ENCODE data around the gene DNA2. TPM values are rescaled to one million over a fixed set of nuclear protein-coding genes. Genes with fewer than 3 reads are reported as not detected.

Gene DNA2
- polyA plus RNA-seq, 1 of the 3 experiments (the other 2 are of a cell fraction): 2.5 TPM

GRCh38 chr10:68434657-68435056 is 37.1 kb downstream of the DNA2 start:
- no peak overlapping the region for H3K4me2 ChIP-seq
- H3K9me3 ChIP-seq: no peaks in the 10 kb centered on the region
- no peak overlapping the region for H3K4me3 ChIP-seq (ENCODE audit: low read depth in 2 of 2, low read length in 1 of 2)
- H3K9me2 ChIP-seq: no peaks in the 10 kb centered on the region
- no peak overlapping the region for H3K27ac ChIP-seq (ENCODE audit: low read depth in 2 of 2, low read length in 1 of 2)
- H4K20me1 ChIP-seq (ENCODE audit: insufficient read depth): no peaks in the 10 kb centered on the region
- no peaks in the 10 kb centered on the region for H3K4me1 ChIP-seq (ENCODE audit: control insufficient read depth in 1 of 2, insufficient read depth in 2 of 2, low read depth in 1 of 2, low read length in 1 of 2)
- peaks cover 6% of the 10 kb centered on the region for H3F3A ChIP-seq (replicated peaks; ENCODE audit: insufficient read depth)
- no peaks in the 10 kb centered on the region for H3K79me2 ChIP-seq (ENCODE audit: insufficient read depth)
- ChIA-PET POLR2A (no interaction called here), CTCF (no interaction called here)
- TF ChIP-seq NFIC (IDR thresholded peaks at IDR 0.05; ENCODE audit: borderline replicate concordance) (no peak), EP300 (IDR thresholded peaks at IDR 0.05; ENCODE audit: borderline replicate concordance in 1 of 2, low read depth in 1 of 2, low read length in 1 of 2) (no peak), PBX3 (IDR thresholded peaks at IDR 0.05) (no peak), SIN3A (IDR thresholded peaks at IDR 0.05; ENCODE audit: borderline replicate concordance, low read depth, low read length) (no peak), EZH2phosphoT487 (IDR thresholded peaks at IDR 0.05; ENCODE audit: borderline replicate concordance, low read depth) (no peak), RFX5 (IDR thresholded peaks at IDR 0.05; ENCODE audit: low read length) (no peak), RCOR1 (IDR thresholded peaks at IDR 0.05; ENCODE audit: low read length) (no peak), ZBTB33 (IDR thresholded peaks at IDR 0.05; ENCODE audit: borderline replicate concordance, low read depth) (no peak), GABPA (IDR thresholded peaks at IDR 0.05; ENCODE audit: low read depth) (no peak), MEF2A (IDR thresholded peaks at IDR 0.05; ENCODE audit: borderline replicate concordance, low read depth) (no peak), RAD21 (IDR thresholded peaks at IDR 0.05; ENCODE audit: low read length) (no peak), IRF3 (IDR thresholded peaks at IDR 0.05; ENCODE audit: low read depth, low read length) (no peak), USF1 (IDR thresholded peaks at IDR 0.05; ENCODE audit: borderline replicate concordance, low read depth) (no peak), MXI1 (IDR thresholded peaks at IDR 0.05; ENCODE audit: low read depth, low read length) (no peak), USF2 (IDR thresholded peaks at IDR 0.05; ENCODE audit: borderline replicate concordance, low read depth, low read length) (no peak), FOSL2 (IDR thresholded peaks at IDR 0.05; ENCODE audit: borderline replicate concordance, low read depth) (no peak)
- no peak overlapping the region for H2AFZ ChIP-seq (ENCODE audit: low read depth)
- DNase-seq: no peak
- H3K9ac ChIP-seq: no peak overlapping the region
- peaks cover 3 to 32% of the 10 kb centered on the region in 2 experiments for H3K36me3 ChIP-seq (replicated peaks in 1 of 2; ENCODE audit: control insufficient read depth in 1 of 2, insufficient read depth in 2 of 2, low read length in 1 of 2)
- 95% methylated on average over 4 of the region's 4 CpGs for WGBS (ENCODE audit: low lambda C conversion rate)
- H3K27me3 ChIP-seq (ENCODE audit: insufficient read depth): no peaks in the 10 kb centered on the region
